LNCAP (cell line): ENCODE results near the gene MYL5.

Experiments used
- TF ChIP-seq, protein P1 (sequence below): fragments of 450-650 bp; IDR thresholded peaks from 2 replicates; pipeline ENCODE4 v1.5.1; 2017; ENCODE audit warnings: mild to moderate bottlenecking

The MYL5 gene

DNA sequence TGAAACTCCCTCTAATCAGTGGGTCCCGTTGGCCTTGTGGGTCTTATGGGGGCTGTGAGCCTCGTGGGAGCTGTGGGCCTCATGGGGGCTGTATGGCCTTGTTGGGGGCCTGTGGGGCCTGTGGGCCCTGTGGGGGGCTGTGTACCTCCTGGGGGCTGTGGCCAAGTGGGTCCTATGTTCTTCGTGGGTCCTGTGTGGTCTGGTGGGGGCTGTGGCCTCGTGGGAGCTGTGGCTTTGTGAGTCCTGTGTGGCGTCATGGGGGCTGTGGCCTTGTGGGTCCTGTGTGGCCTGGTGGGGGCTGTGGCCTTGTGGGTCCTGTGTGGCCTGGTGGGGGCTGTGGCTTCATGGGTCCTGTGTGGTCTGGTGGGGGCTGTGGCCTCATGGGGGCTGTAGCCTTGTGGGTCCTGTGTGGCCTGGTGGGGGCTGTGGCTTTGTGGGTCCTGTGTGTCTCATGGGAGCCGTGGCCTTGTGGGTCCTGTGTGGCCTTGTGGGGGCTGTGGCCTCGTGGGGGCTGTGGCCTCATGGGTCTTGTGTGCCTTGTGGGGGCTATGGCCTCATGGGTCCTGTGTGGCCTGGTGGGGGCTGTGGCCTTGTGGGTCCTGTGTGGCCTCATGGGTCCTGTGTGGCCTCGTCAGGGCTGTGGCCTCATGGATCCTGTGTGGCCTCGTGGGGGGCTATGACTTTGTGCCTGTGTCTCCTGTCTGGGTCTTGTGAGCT is 38.7 kb downstream of the MYL5 start:
- TF ChIP-seq, protein P1, sequence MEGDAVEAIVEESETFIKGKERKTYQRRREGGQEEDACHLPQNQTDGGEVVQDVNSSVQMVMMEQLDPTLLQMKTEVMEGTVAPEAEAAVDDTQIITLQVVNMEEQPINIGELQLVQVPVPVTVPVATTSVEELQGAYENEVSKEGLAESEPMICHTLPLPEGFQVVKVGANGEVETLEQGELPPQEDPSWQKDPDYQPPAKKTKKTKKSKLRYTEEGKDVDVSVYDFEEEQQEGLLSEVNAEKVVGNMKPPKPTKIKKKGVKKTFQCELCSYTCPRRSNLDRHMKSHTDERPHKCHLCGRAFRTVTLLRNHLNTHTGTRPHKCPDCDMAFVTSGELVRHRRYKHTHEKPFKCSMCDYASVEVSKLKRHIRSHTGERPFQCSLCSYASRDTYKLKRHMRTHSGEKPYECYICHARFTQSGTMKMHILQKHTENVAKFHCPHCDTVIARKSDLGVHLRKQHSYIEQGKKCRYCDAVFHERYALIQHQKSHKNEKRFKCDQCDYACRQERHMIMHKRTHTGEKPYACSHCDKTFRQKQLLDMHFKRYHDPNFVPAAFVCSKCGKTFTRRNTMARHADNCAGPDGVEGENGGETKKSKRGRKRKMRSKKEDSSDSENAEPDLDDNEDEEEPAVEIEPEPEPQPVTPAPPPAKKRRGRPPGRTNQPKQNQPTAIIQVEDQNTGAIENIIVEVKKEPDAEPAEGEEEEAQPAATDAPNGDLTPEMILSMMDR = no peak

DNA sequence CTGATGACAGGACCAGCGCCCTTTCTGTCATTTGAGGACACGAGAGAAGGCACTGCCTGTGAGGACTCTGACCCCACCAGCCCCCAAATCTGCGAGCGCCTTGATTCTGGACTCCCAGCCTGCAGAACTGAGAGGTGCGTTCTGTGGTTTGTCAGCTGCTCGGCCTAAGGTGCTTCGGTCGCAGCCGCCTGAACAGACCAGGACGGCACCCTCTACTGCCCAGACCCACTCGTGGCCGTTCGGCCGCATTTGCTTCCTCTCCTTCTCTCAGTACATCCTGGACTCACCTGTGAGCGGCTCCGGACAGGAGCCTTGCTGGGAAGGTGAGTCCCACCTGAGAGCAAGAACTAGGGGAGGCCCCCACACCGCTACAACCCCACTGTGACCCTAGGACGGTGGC is 39.7 kb downstream of the MYL5 start:
- TF ChIP-seq, protein P1 = no peak

DNA sequence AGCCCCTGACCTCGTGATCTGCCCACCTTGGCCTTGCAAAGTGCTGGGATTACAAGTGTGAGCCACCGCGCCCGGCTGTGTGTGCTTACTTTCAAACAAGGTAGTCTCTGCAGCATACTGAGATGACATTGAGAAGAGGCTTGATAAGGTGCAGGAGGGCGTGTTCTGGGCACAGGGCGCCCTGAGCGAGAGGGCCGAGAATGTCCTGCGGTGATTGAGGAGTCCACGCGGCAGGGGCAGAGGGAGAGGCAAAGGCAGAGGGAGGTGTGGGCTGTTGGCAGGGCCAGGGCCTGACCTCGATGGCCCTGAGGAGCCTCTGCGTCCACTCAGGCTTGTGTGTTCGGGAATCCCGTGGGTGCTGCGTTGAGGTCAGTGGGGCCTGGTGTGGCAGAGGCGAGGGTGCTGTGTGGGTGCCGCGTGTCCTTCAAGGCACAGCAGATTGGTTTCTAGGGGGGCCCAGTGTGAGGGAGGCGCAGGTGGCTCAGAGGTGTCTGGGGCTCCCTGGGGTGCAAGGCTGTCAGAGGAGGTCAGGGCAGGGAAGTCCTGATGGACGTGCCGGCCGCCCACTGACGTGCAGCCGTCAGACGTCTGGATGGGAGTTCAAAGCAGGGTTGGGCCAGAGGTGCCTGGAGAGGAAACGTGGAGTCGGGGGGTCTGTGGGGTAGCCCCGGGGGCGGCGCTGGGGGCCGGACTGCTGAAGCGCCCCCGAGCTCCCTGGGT is 43.4 kb downstream of the MYL5 start:
- TF ChIP-seq, protein P1 = no peak

DNA sequence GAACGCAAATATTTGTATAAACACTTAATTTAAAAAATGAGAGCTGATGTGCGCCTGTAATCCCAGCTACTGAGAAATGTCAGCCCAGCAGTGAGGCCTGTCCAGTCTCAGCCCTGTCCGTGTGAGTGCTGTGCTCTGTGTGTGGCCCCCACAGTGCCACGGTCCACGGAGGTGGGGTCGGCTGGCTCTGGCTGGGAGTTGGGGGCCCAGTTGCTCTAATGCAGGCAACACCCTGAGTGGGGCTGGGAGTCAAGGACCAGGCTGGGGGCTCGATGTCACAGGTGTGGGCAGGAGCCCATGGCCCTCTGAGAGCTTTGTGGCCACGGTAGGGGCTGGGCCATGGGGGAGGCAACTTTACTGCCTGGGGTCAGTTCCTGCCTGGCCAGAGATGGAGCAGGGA is 44.1 kb downstream of the MYL5 start:
- TF ChIP-seq, protein P1 = no peak

DNA sequence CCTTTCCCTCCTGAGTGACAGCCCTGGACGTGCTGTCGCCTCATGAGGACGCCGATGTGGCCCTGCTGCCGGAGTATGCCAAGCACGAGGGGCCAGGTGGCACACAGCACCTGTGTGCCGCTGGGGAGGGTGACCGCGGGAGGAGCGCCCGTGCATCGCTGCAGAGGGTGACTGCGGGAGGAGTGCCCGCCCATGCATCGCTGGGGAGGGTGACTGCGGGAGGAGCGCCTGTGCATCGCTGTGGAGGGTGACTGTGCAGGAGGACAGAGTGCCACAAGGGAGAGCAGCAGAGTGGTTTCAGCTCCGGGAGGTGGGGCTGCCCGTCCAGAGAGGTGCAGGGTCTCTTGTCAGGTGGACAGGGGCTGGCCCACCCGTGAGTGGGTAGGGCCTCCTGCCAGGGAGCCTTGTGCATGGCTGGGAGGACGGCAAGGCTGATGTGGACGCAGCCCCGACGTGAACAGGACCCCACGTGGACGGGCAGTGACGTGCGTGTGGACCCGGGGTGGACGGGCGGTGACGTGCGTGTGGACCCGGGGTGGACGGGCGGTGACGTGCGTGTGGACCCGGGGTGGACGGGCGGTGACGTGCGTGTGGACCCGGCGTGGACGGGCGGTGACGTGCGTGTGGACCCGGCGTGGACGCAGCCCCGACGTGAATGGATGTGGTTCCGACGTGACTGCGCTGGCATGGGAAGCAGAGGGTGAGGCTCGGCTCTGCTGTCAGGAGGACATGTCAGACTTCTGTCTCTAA is 45.9 kb downstream of the MYL5 start:
- TF ChIP-seq, protein P1 = no peak

DNA sequence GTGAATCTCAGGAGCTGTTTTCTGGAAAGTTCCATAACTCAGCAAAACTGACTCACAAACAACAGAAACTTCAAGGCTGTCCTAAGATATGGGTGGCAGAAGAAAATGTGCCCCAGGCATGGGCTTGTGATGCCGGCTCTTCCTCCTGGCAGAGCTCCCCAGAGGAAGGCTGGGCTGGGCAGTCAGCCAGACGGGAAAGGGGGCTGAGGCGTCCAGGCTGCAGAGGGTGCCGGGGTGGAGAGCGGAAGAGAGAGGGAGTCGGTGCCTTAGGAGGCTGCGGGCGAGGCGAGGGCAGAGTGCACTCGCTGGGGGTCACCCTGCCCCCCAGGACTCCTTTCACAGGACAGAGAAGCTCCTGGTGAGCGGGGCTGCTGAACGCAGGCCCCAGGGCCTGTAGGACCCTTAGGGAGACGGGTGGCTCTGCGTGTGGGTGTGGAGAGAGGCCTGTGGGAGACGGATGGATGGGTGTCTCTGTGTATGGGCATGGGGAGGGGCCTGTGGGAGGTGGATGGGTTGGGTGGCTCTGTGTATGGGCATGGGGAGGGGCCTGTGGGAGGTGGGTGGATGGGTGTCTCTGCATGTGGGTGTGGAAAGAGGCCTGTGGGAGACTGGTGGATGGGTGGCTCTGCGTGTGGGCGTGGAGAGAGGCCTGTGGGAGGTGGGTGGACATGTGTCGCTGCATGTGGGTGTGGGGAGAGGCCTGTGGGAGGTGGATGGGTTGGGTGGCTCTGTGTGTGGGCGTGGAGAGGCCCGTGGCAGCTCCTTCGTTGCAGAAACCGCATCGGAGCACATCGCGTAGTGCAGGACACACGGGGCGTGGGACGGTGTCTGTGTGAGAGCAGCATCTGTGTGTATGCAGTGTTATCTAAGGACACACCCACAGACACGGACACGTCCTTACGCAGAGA is 47.2 kb downstream of the MYL5 start:
- TF ChIP-seq, protein P1 = no peak
